ENCODE results near the gene PYROXD2. TPM values are rescaled to one million over a fixed set of nuclear protein-coding genes. Genes with fewer than 3 reads are reported as not detected.
"Not testable (repeated sequence)": the region's sequence is repeated elsewhere in the genome, so short reads cannot be mapped to it uniquely, and the experiment has no call there.

The PYROXD2 gene
- total RNA-seq, 4 donors from 2014 or later = 0.97 to 6.7 (median 3.8) TPM

GRCh38 chr10:98349508-98349922, 65.5 kb downstream of the PYROXD2 start:
- no peak overlapping the region for H3K4me3 ChIP-seq (ENCODE audit: low read depth, poor library complexity, severe bottlenecking)
- 21 to 26% methylated on average over 9 of the region's 9 CpGs for whole genome bisulfite sequencing, 2 donors
- intact Hi-C loops (cut with DNase I; ENCODE audit: low total_unique reads) = no loop called here
- DNase-seq (ENCODE audit: low spot score in 2 of 2) = peak; percentile 63 to 90
- TF ChIP-seq CTCF (IDR thresholded peaks at IDR 0.05) (no peak), POLR2A (IDR thresholded peaks at IDR 0.05) (no peak)

DNA sequence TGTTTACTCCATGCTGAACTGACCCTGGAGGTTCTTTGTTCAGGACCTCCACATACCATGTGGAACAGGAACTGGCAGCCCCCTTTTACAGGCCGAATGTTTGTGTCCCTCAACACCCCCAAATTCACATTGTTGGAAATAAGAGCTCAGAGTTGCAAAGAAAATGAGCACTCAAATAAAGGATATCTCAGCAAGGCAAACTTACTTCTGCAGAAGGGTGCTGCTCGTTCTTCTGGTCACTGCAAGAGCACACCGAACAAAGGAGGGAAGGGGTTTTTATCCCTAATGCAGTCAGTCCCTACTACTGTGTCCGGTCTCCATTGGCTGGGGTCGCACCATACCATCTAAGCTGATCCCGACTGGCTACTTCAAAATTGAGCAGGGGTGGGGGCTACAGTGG, 68.1 kb downstream of the PYROXD2 start:
- TF ChIP-seq POLR2A (IDR thresholded peaks at IDR 0.05) = no peak
- TF ChIP-seq CTCF (IDR thresholded peaks at IDR 0.05) = no peak
- intact Hi-C loops (cut with DNase I; ENCODE audit: low total_unique reads) = no loop called here
- no peak for DNase-seq (ENCODE audit: low spot score in 2 of 2)
- 67 to 76% methylated on average over 6 of the region's 6 CpGs for WGBS, 2 donors
- no peak overlapping the region for H3K4me3 ChIP-seq (ENCODE audit: low read depth, poor library complexity, severe bottlenecking)

GRCh38 chr10:98344589-98345038, 70.4 kb downstream of the PYROXD2 start:
- WGBS, 2 donors = 51 to 56% methylated on average over 6 of the region's 6 CpGs
- H3K4me3 ChIP-seq (ENCODE audit: low read depth, poor library complexity, severe bottlenecking) = no peak overlapping the region
- peak; percentile 82 to 95 for DNase-seq (ENCODE audit: low spot score in 2 of 2)
- intact Hi-C loops (cut with DNase I; ENCODE audit: low total_unique reads) = no loop called here
- TF ChIP-seq POLR2A (IDR thresholded peaks at IDR 0.05) (no peak), CTCF (IDR thresholded peaks at IDR 0.05) (no peak)

- peak in 1 of 2 donors; percentile 68 for DNase-seq (ENCODE audit: low spot score in 2 of 2)
- H3K4me3 ChIP-seq (ENCODE audit: low read depth, poor library complexity, severe bottlenecking); intact Hi-C loops (cut with DNase I; ENCODE audit: low total_unique reads): not testable (repeated sequence)
- WGBS, 2 donors = 70 to 77% methylated on average over 10 of the region's 10 CpGs
Observed at GRCh38 chr10:98341701-98342100, 73.3 kb downstream of the PYROXD2 start.

DNA sequence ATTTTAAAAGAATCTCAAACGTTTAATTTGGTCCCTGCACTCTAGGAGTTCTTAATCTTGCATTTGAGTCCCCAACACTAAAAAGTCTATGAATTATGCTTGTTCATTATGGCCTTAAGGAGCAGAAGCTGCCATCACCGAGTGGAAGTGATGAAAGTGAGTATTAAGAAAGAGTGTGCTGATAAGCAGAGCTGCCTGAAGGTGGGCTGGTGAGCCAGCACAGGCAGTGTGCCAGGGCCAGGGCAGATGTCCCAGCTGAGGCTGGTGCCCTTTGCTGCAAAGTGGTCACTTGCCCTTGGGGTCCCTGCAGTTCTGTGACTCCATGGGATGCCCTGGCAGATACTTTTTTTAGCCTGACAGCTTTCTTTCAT, 74.1 kb downstream of the PYROXD2 start:
- no peak overlapping the region for H3K4me3 ChIP-seq (ENCODE audit: low read depth, poor library complexity, severe bottlenecking)
- no peak for TF ChIP-seq POLR2A (IDR thresholded peaks at IDR 0.05)
- 19 to 20% methylated on average over 2 of the region's 2 CpGs for WGBS, 2 donors
- intact Hi-C loops (cut with DNase I; ENCODE audit: low total_unique reads) = no loop called here
- peak in 1 of 2 donors; percentile 53 for DNase-seq (ENCODE audit: low spot score in 2 of 2)

DNA sequence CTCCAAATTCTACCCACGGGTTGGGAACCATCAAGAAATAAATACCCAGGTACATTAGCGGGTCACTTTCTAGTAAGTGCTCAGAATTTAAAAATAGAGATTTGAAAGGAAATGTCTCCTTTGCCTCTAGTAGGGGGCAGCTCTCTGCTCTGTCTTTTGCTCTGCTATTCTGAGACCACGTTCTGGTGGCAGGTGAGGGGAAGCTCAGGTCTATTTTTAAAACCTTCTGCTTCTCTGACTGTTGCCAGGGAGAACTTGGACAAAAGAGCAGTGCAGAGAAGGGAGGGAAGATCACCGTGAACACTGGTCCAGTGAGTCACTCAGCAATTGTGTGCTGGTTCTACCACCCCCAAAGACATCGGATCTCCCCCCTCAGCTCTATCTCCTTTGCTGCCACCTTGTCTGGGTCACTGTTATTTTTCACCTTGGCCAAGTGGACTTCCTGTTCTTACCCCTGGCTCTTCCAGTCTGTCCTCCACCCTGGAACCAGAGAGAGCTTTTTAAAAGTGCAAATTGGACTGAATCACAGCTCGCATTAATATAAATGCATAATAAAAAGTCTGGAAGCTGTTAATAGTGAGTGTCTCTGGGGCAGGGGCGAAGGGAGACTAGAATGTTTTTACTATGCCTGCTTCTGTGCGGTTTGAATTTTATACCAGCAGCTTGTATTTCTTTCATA, 74.6 kb downstream of the PYROXD2 start:
- H3K4me3 ChIP-seq (ENCODE audit: low read depth, poor library complexity, severe bottlenecking) = no peak overlapping the region
- intact Hi-C loops (cut with DNase I; ENCODE audit: low total_unique reads) = no loop called here
- WGBS, 2 donors = 39 to 44% methylated on average over 8 of the region's 8 CpGs
- peak in 1 of 2 donors; percentile 21 for DNase-seq (ENCODE audit: low spot score in 2 of 2)
- TF ChIP-seq CTCF (IDR thresholded peaks at IDR 0.05) (no peak), POLR2A (IDR thresholded peaks at IDR 0.05) (no peak)

GRCh38 chr10:98339799-98340198, 75.2 kb downstream of the PYROXD2 start:
- no peak for TF ChIP-seq CTCF (IDR thresholded peaks at IDR 0.05)
- TF ChIP-seq POLR2A (IDR thresholded peaks at IDR 0.05) = no peak
- H3K4me3 ChIP-seq (ENCODE audit: low read depth, poor library complexity, severe bottlenecking) = no peak overlapping the region
- DNase-seq (ENCODE audit: low spot score in 2 of 2) = peak in 1 of 2 donors; percentile 13
- WGBS, 2 donors = 81 to 82% methylated on average over 5 of the region's 5 CpGs
- intact Hi-C loops (cut with DNase I; ENCODE audit: low total_unique reads) = no loop called here

Data from lower leg skin (tissue), 4 donors.